Measurements from ENCODE around the gene ORM1.

DNA sequence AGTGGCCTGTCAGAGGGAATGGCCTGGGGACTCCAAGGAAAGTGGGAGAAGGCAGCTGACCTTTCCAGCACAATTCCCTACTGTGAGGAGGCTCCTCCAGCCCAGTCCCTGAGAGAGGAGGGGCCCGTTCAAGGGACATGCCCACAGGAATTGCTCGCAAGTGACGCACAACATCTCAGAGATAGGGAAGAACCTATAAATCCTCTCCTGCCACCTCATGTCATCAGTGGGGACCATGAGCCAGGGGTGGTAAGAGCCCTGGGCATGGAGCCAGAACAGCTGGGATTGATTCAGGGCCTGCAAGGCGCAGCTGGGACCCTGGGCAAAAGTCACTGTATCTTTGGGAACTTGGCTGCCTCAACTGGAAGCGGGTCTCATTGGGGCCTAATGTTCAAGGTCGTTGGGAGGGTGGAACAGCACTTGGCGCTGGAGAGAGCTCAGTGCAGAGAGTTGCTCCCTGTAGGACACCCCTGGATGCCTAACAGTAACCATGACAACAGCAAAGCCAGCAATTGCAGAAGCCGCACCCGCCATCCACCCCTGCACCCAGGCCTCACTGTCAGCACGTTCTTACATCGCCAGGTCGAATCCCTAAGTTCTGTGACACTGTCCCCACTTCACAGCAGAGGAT is 41.3 kb upstream of the ORM1 start:
- TF ChIP-seq, protein P1, sequence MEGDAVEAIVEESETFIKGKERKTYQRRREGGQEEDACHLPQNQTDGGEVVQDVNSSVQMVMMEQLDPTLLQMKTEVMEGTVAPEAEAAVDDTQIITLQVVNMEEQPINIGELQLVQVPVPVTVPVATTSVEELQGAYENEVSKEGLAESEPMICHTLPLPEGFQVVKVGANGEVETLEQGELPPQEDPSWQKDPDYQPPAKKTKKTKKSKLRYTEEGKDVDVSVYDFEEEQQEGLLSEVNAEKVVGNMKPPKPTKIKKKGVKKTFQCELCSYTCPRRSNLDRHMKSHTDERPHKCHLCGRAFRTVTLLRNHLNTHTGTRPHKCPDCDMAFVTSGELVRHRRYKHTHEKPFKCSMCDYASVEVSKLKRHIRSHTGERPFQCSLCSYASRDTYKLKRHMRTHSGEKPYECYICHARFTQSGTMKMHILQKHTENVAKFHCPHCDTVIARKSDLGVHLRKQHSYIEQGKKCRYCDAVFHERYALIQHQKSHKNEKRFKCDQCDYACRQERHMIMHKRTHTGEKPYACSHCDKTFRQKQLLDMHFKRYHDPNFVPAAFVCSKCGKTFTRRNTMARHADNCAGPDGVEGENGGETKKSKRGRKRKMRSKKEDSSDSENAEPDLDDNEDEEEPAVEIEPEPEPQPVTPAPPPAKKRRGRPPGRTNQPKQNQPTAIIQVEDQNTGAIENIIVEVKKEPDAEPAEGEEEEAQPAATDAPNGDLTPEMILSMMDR (IDR thresholded peaks at IDR 0.05) = no peak
- TF ChIP-seq POLR2AphosphoS5 (IDR thresholded peaks at IDR 0.05) (no peak), POLR2A (IDR thresholded peaks at IDR 0.05) (no peak), EP300 (IDR thresholded peaks at IDR 0.05) (no peak)
